Measurements from ENCODE around the gene WDR86.

Gene WDR86

DNA sequence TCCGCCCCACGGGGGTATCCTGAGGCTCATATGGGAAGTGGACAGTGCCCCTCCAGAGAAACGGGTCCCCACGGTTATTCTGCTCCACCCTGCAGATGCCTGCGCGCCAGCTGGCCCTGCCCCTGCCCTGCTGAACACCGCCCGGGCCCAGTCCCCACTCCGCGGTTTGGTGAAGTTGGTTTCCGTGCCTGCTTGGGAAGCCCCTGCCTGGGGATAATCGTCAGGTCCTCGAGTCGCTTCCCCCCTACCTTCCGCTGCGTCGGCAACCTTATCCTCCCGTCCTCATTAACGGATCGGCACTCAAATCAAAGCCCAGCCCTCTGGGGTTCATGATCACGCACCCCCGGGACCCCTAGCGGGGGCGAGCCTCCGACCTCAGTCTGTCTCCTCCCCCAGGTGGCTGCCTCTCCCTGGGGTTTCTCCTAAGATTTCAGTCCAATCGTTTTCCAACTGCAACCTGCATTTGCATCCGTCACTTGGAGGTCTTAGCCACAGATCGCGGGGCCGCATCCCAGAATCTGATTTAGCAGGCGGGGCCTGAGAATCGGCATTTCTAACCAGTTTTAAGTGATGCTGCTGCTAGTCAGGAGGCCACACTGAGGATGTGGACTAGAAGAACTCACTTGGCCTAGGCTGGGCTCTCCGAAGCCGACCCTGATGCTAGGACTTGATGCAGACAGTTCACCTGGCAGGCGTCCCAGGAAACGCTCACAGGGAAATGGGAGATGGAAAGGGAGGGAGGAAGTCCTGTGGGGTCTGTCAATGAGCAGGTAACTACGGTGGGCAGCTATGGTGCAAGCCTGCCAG lies 27.6 kb downstream of the WDR86 start:
- Histone ChIP-seq H3K4me3 (ENCODE audit: low read length) (no peak overlapping the region), H3K9ac (ENCODE audit: low read length) (no peak overlapping the region), H3K36me3 (ENCODE audit: control insufficient read depth, insufficient read depth, low read length) (no peaks in the 10 kb centered on the region), H3K27me3 (ENCODE audit: control insufficient read depth, insufficient read depth, low read length) (peaks cover 23% of the 10 kb centered on the region), H3K4me1 (ENCODE audit: control insufficient read depth, insufficient read depth, low read length) (no peaks in the 10 kb centered on the region), H3K9me3 (ENCODE audit: control insufficient read depth, low read length) (no peaks in the 10 kb centered on the region)

DNA sequence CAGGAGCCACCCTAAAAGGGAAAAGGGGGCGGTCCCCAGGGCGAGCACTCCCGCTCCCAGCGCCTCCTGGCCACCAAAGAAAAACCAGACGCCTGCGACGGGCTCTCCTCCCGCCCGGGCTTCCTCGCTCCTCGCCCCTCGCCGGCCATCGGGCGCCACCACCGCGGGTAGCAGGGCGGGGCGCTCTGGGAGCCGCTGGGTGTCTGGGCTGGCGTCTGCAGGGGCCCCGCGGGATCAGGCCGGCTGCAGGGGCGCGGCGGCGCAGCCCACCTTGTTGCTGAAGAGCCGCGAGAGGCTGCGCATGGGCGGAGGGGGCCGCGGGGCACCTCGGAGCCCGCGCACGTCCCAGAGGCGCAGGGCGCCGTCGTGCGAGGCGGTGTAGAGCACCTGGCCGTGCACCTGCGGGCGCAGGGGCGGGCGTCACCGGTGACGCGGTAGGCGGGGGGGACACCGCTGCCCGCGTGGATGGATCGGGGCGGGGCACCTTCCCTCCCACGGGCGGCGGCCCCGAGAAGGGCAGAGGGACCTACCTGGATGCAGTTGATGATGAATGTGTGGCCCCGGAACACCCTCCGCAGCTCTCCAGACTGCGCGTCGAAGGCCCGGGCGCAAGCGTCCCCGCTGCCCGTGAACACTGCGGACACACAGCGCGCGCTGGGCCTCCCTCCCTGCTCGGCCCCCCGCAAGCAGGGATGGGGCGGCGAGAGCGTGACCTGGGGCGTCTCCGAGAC lies 28.3 kb downstream of the WDR86 start:
- Histone ChIP-seq H3K9ac (ENCODE audit: low read length) (no peak overlapping the region), H3K4me1 (ENCODE audit: control insufficient read depth, insufficient read depth, low read length) (no peaks in the 10 kb centered on the region), H3K27me3 (ENCODE audit: control insufficient read depth, insufficient read depth, low read length) (peaks cover 23% of the 10 kb centered on the region), H3K9me3 (ENCODE audit: control insufficient read depth, low read length) (no peaks in the 10 kb centered on the region), H3K4me3 (ENCODE audit: low read length) (no peak overlapping the region), H3K36me3 (ENCODE audit: control insufficient read depth, insufficient read depth, low read length) (no peaks in the 10 kb centered on the region)

DNA sequence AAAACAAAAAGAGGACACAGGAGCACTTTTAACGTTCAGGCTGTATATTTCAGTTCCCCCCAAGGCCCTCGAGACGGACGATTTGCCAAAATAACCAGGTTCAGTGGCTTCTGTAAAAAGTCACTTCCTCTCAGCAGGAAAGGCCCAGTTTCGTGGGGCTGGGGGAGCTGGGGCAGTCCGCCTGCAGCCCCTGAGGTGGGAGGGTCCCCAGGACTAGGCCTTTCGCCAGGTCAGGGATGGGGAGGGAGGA lies 28.8 kb downstream of the WDR86 start:
- Histone ChIP-seq H3K27me3 (ENCODE audit: control insufficient read depth, insufficient read depth, low read length) (peaks cover 23% of the 10 kb centered on the region), H3K36me3 (ENCODE audit: control insufficient read depth, insufficient read depth, low read length) (no peaks in the 10 kb centered on the region), H3K4me3 (ENCODE audit: low read length) (no peak overlapping the region), H3K9me3 (ENCODE audit: control insufficient read depth, low read length) (no peaks in the 10 kb centered on the region), H3K4me1 (ENCODE audit: control insufficient read depth, insufficient read depth, low read length) (no peaks in the 10 kb centered on the region), H3K9ac (ENCODE audit: low read length) (no peak overlapping the region)

DNA sequence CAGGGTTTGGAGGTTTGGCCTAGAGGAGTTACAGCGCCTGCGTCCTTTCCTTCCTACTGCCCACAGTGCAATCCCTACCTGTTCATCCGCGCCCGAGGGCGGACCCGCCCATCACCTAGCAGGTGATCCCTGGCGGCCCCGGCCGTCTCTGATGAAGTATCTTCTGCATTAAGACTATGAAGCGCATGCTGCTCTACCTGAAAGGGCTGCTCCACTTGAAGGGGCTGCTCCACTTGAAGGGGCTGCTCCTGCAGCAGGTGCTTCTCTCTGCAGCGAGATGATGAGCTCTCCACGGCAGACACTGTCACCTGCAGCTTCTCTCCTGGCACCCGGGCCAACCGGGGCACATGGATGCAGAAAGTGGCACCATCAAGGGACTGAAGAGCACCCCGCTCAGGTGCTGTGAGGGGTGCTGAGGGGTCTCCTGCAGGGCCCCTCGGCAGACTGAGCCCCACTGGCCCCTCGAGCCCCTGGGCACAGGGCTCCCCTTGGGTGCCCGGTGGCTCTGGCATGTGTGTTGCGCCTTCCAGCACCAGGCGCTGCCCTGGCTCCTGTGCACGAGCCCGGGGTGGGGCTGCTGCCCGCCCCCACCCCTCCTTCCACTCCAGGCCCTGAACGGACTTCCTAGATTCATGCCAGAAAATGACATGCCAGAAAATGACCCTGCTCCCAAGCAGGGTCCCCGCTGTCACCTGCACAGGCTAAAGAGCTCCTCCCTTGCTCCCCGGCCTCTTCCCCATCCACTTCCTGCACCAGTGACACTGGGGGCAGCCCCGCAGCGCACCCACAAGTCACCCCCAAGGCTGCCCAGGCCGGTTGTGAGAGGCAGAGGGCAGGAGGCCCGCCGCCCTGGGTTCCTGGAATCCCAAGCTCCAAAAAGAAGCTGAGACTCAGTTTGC lies 29.4 kb downstream of the WDR86 start:
- Histone ChIP-seq H3K4me3 (ENCODE audit: low read length) (no peak overlapping the region), H3K27me3 (ENCODE audit: control insufficient read depth, insufficient read depth, low read length) (peaks cover 23% of the 10 kb centered on the region)

DNA sequence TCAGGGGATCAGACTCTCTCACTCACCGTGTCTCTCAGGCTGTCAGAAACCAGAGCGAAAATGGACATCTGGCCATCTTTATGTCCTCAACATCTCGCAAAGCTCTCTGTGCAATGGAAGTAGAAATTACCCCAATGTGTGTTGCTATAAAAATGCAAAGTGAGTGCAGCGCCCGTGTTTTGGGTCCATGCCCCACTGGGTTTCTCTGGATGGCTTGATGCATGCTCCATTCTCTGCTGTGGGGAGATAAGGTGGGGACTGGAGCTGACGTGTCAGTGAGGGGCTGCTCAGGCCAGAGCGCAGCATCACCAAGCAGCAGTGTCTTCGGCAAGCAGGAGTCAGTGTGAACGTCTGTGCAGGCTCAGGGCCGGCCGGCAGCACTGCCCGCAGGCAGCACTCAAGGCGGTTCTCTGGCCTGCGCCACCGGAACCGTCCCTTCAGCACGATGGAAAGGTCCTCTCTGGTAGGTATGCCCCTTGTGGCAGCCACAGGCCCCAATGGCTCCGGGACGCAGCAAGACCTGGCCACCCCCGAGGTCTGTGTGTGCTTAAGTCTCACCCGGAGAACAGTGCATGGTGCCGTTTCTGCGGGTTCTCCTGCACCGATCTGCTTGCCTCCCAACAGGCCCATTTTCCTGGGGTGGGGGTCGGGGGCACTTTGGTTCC lies 30.2 kb downstream of the WDR86 start:
- Histone ChIP-seq H3K9me3 (ENCODE audit: control insufficient read depth, low read length) (no peaks in the 10 kb centered on the region), H3K4me1 (ENCODE audit: control insufficient read depth, insufficient read depth, low read length) (no peaks in the 10 kb centered on the region), H3K27me3 (ENCODE audit: control insufficient read depth, insufficient read depth, low read length) (peaks cover 23% of the 10 kb centered on the region), H3K4me3 (ENCODE audit: low read length) (no peak overlapping the region), H3K36me3 (ENCODE audit: control insufficient read depth, insufficient read depth, low read length) (no peaks in the 10 kb centered on the region), H3K9ac (ENCODE audit: low read length) (no peak overlapping the region)

More for the DNA sequence above, 29.4 kb downstream of the WDR86 start:
- no peaks in the 10 kb centered on the region for H3K9me3 ChIP-seq (ENCODE audit: control insufficient read depth, low read length)
- no peaks in the 10 kb centered on the region for H3K36me3 ChIP-seq (ENCODE audit: control insufficient read depth, insufficient read depth, low read length)
- no peak overlapping the region for H3K9ac ChIP-seq (ENCODE audit: low read length)
- no peaks in the 10 kb centered on the region for H3K4me1 ChIP-seq (ENCODE audit: control insufficient read depth, insufficient read depth, low read length)

DNA sequence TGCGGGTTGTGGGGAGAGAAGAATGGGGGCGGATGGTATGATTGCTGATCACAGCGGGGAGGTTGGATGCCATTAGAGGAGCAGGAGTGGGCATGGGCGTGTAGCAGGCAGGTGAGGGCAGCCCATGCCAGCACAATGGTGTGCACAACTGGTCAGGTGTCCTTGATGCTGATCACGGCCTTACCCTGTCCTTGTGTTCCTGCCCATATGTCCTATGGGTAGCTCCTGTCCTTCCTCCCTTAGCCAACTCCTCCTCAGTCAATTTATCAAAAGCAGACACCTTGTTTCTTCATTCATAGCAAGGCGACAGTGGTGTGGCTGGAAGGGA lies 30.7 kb downstream of the WDR86 start:
- Histone ChIP-seq H3K9me3 (ENCODE audit: control insufficient read depth, low read length) (no peaks in the 10 kb centered on the region), H3K4me1 (ENCODE audit: control insufficient read depth, insufficient read depth, low read length) (no peaks in the 10 kb centered on the region), H3K4me3 (ENCODE audit: low read length) (no peak overlapping the region), H3K27me3 (ENCODE audit: control insufficient read depth, insufficient read depth, low read length) (peaks cover 23% of the 10 kb centered on the region), H3K36me3 (ENCODE audit: control insufficient read depth, insufficient read depth, low read length) (no peaks in the 10 kb centered on the region), H3K9ac (ENCODE audit: low read length) (no peak overlapping the region)

DNA sequence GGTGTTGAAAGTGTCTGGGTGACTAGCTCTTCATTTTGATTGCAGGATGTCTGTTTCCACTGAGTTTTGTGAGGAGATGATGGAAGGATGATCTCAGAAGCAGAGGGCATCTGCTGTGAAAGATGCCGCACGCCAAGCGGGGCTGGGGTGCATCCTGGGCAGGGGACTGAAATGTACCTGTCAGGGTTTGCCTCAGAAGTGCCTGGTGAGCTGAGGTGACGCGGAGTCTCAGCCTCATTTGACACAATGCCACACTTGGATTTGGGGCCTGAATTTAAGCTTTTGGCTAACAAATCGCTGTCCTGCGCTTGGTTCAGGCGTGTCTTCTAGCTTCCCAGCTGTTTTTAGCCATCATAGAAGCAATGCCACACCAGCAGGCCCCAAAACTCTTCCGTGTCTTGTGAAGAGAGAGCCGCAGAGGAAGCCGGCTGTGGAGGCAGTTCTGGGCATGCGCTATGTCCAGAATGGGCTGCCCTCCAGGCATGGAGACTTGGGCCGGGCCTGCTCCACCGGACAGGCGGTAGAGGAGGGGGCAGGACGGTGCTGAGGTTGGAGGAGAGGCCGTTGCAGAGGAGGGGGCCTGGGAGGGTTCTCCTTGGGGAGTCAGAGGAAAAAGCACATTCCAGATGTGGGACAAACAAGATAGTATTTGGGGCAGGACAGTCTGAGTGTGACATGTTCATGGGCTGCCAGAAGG lies 31.2 kb downstream of the WDR86 start:
- Histone ChIP-seq H3K36me3 (ENCODE audit: control insufficient read depth, insufficient read depth, low read length) (no peaks in the 10 kb centered on the region), H3K9me3 (ENCODE audit: control insufficient read depth, low read length) (no peaks in the 10 kb centered on the region), H3K9ac (ENCODE audit: low read length) (no peak overlapping the region), H3K27me3 (ENCODE audit: control insufficient read depth, insufficient read depth, low read length) (peaks cover 23% of the 10 kb centered on the region), H3K4me3 (ENCODE audit: low read length) (no peak overlapping the region), H3K4me1 (ENCODE audit: control insufficient read depth, insufficient read depth, low read length) (no peaks in the 10 kb centered on the region)

DNA sequence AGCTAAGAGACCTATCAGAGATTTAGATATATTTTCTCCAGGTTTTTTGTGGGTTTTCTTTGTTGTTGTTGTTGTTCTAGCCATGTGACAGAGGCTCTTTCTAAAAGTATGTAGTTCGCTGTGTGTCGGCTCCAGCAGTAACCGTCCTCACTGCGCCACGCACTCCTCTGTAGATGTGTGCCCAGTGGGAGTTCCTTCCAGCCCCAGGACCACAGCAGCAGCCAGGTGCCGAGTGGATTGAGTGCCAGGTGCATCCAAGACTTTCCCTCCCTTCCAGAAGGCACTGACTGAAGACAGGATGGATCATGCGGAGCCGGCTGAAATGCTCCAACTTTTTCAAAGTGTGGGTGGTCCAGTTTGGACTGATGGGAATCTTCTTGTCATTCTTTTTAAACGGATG lies 31.8 kb downstream of the WDR86 start:
- H3K4me3 ChIP-seq (ENCODE audit: low read length) = no peak overlapping the region
- H3K27me3 ChIP-seq (ENCODE audit: control insufficient read depth, insufficient read depth, low read length) = peaks cover 23% of the 10 kb centered on the region
- no peaks in the 10 kb centered on the region for H3K36me3 ChIP-seq (ENCODE audit: control insufficient read depth, insufficient read depth, low read length)
- H3K4me1 ChIP-seq (ENCODE audit: control insufficient read depth, insufficient read depth, low read length) = no peaks in the 10 kb centered on the region
- no peaks in the 10 kb centered on the region for H3K9me3 ChIP-seq (ENCODE audit: control insufficient read depth, low read length)
- H3K9ac ChIP-seq (ENCODE audit: low read length) = no peak overlapping the region

DNA sequence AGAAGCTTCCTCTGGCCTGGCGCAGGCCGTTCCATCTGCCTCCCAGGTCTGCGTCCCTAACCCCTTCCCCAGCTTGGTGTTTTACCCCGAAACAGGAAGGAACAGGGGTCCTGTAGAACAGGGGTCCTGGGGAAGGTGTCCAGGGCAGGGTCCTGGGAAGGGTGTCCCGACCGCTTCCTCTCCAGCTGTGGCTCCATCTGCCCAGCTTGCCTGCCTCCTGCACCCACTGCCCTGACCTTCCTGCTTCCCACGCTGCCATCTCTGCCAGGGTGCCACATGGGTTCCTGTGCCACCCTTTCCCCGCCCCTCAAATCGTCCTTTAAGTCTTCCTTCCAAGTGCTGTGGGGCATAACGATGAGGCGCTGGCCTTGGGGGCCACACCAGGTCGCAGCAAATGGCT lies 32.4 kb downstream of the WDR86 start:
- no peaks in the 10 kb centered on the region for H3K36me3 ChIP-seq (ENCODE audit: control insufficient read depth, insufficient read depth, low read length)

DNA sequence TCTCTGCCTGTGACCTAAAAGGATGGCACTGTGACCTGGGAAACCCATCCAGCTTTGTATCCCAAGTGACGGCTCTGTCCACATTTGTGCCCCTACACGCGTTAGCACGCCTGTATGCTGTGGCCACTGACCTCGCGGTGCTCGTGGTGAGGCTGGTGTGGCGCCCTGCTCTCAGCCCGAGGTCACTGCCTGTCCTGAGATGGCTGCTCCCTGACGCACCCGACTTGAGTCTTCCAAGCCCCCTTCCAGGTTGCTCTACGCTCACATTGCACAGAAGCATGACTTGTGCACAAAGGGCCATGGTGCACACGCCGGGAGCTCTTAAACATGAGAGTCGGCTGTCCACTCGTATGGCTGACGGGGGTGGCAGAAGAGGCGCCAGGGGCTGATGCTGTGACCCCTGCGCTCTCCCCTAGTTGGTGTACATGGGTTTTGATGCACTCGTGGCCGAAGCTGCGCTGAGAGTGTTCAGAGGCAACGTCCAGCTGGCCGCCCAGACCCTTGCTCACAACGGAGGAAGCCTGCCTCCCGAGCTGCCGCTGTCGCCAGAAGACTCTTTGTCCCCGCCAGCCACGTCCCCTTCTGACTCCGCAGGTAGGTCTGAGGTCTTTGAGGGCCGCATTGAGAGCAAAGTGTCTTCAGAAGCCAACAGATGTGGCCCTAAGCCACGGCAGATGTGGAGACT lies 33.5 kb downstream of the WDR86 start:
- Histone ChIP-seq H3K4me3 (ENCODE audit: low read length) (no peak overlapping the region), H3K27me3 (ENCODE audit: control insufficient read depth, insufficient read depth, low read length) (peaks cover 8% of the 10 kb centered on the region), H3K9ac (ENCODE audit: low read length) (no peak overlapping the region), H3K9me3 (ENCODE audit: control insufficient read depth, low read length) (no peaks in the 10 kb centered on the region), H3K4me1 (ENCODE audit: control insufficient read depth, insufficient read depth, low read length) (no peaks in the 10 kb centered on the region), H3K36me3 (ENCODE audit: control insufficient read depth, insufficient read depth, low read length) (no peaks in the 10 kb centered on the region)

More for the DNA sequence above, 32.4 kb downstream of the WDR86 start:
- no peak overlapping the region for H3K9ac ChIP-seq (ENCODE audit: low read length)
- no peak overlapping the region for H3K4me3 ChIP-seq (ENCODE audit: low read length)
- H3K27me3 ChIP-seq (ENCODE audit: control insufficient read depth, insufficient read depth, low read length) = peaks cover 19% of the 10 kb centered on the region
- no peaks in the 10 kb centered on the region for H3K9me3 ChIP-seq (ENCODE audit: control insufficient read depth, low read length)
- no peaks in the 10 kb centered on the region for H3K4me1 ChIP-seq (ENCODE audit: control insufficient read depth, insufficient read depth, low read length)
